Panc1 (cell line): Measurements from ENCODE around the gene DYNC2LI1. TPM values are rescaled to one million over a fixed set of nuclear protein-coding genes. Genes with fewer than 3 reads are reported as not detected.

Experiments
- ATAC-seq: fragments of 200-7000 bp; cut with Tn5 transposase; 2 replicates; pipeline ENCODE4 v1.9.1; 2020; ENCODE audit warnings: mild to moderate bottlenecking, moderate library complexity
- BruUV-seq: library from RNA; stranded (reverse); fragments of 400-500 nt; replicated peaks from 2 replicates; lab custom pipeline; 2021; lab: Mats Ljungman, UMichigan
- CTCF ChIA-PET: fragments of 300-600 bp; sonication (Branson Sonifier 250); formaldehyde crosslinking; loops from one replicate; lab custom pipeline; 2022; ENCODE audit warnings: antibody characterized with exemption; lab: Charles Lee
- POLR2A ChIA-PET: fragments of 300-600 bp; sonication (Branson Sonifier 250); formaldehyde crosslinking; loops from one replicate; lab custom pipeline; 2022; ENCODE audit warnings: antibody characterized with exemption; lab: Charles Lee
- DNase-seq: peaks from one replicate; pipeline ENCODE4 v3.0.0-alpha.2; 2010; ENCODE audit warnings: low read depth, low spot score
- H3K27ac ChIP-seq: 2 replicates; pipeline ENCODE4 v1.5.1; 2011; ENCODE audit warnings: mild to moderate bottlenecking, low read length, inconsistent platforms
- H3K27me3 ChIP-seq: fragments of 200-500 bp; sonication (Bioruptor generic); 2 replicates; pipeline ENCODE4 v1.6.0; 2014; ENCODE audit warnings: low read length, inconsistent platforms; ENCODE audit not compliant: control insufficient read depth, insufficient read depth
- H3K36me3 ChIP-seq: fragments of 200-500 bp; sonication (Bioruptor generic); 2 replicates; pipeline ENCODE4 v1.5.1; 2014; ENCODE audit warnings: inconsistent platforms, mild to moderate bottlenecking, low read length, moderate library complexity; ENCODE audit not compliant: control insufficient read depth, insufficient read depth
- H3K4me1 ChIP-seq: 2 replicates; pipeline ENCODE4 v1.5.1; 2011; ENCODE audit warnings: inconsistent platforms, mild to moderate bottlenecking, low read length, moderate library complexity; ENCODE audit not compliant: control insufficient read depth, insufficient read depth
- H3K4me3 ChIP-seq, 2 experiments: 2 replicates each; pipeline ENCODE4 v1.5.1; 2011 to 2012; ENCODE audit warnings: low read depth in 2 of 2, low read length in 2 of 2, mild to moderate bottlenecking in 2 of 2, inconsistent platforms in 1 of 2, moderate library complexity in 1 of 2
- H3K9me3 ChIP-seq: fragments of 200-500 bp; sonication (Bioruptor generic); 2 replicates; pipeline ENCODE4 v1.5.1; 2014; ENCODE audit warnings: low read depth, mild to moderate bottlenecking, inconsistent platforms, low read length, moderate library complexity; ENCODE audit not compliant: control insufficient read depth, insufficient read depth
- CTCF ChIP-seq: fragments of 450-650 bp; IDR thresholded peaks from 2 replicates; pipeline ENCODE4 v1.5.1; 2017; ENCODE audit warnings: mild to moderate bottlenecking
- POLR2AphosphoS5 ChIP-seq: IDR thresholded peaks from 2 replicates; pipeline ENCODE4 v1.6.1; 2012; ENCODE audit warnings: mild to moderate bottlenecking, low read depth, low read length, moderate library complexity
- SIN3A ChIP-seq: IDR thresholded peaks from 2 replicates; pipeline ENCODE4 v1.6.1; 2012; ENCODE audit warnings: low read depth, mild to moderate bottlenecking, low read length, moderate library complexity, borderline replicate concordance; ENCODE audit not compliant: insufficient read depth
- TCF7L2 ChIP-seq: IDR thresholded peaks from 2 replicates; pipeline ENCODE4 v1.6.1; 2011; ENCODE audit warnings: mild to moderate bottlenecking, low read depth, low read length, inconsistent platforms
- in situ Hi-C: cut with HindIII; loops from 2 replicates; pipeline ENCODE4 v1.10.0; 2016; ENCODE audit warnings: low sequenced_read_pairs, low pct_unique_long_range_greater_than_20kb
- intact Hi-C: fragments of 100-400 bp; cut with micrococcal nuclease; formaldehyde crosslinking; loops from one replicate; pipeline ENCODE4 v1.10.0; 2022; ENCODE audit not compliant: unreplicated experiment
- total RNA-seq: library from RNA; stranded (reverse); gene quantifications from one replicate; pipeline ENCODE4 v1.2.1, GENCODE V29; 2021; ENCODE audit not compliant: unreplicated experiment
- TF ChIP-seq, protein P1 (sequence below), 2 experiments: IDR thresholded peaks; 2 replicates each; pipeline ENCODE4 v1.6.1; 2011 to 2012; ENCODE audit warnings: low read depth in 2 of 2, control low read depth in 1 of 2, low read length in 1 of 2, mild to moderate bottlenecking in 1 of 2, moderate library complexity in 1 of 2; ENCODE audit not compliant: insufficient read depth in 1 of 2

DYNC2LI1 gene
- total RNA-seq, 1 experiment from 2014 or later: 8.5 TPM

DNA sequence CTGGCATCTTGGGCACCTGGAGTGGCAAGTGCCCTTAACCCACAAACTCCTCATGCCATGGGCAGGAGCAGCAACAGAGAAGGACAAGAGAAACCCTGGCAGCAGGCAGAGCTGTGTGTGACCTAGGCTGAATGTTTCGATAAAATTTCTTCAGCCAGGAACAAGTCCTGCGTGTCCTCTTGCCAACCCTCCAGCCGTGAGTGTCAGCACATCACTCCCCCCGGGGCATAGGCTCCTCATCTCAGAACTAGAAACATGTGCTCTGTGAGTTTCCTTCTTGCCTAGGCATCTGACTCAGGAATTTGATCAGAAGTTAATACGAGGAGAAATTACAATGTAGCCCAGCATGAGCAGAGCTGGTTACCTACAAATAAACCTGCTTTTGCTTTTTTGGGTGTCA is 67.1 kb downstream of the DYNC2LI1 start:
- H3K27me3 ChIP-seq: no peaks in the 10 kb centered on the region
- no peaks in the 10 kb centered on the region for H3K36me3 ChIP-seq
- intact Hi-C loops (no loop called here), in situ Hi-C loops (no loop called here)
- no peak overlapping the region for H3K4me3 ChIP-seq
- POLR2A ChIA-PET: no interaction called here
- no peak overlapping the region for H3K27ac ChIP-seq
- ATAC-seq: no peak
- no peaks in the 10 kb centered on the region for H3K4me1 ChIP-seq
- BruUV-seq: no TSS peak
- CTCF ChIA-PET: no interaction called here
- DNase-seq: no peak
- TF ChIP-seq, protein P1, sequence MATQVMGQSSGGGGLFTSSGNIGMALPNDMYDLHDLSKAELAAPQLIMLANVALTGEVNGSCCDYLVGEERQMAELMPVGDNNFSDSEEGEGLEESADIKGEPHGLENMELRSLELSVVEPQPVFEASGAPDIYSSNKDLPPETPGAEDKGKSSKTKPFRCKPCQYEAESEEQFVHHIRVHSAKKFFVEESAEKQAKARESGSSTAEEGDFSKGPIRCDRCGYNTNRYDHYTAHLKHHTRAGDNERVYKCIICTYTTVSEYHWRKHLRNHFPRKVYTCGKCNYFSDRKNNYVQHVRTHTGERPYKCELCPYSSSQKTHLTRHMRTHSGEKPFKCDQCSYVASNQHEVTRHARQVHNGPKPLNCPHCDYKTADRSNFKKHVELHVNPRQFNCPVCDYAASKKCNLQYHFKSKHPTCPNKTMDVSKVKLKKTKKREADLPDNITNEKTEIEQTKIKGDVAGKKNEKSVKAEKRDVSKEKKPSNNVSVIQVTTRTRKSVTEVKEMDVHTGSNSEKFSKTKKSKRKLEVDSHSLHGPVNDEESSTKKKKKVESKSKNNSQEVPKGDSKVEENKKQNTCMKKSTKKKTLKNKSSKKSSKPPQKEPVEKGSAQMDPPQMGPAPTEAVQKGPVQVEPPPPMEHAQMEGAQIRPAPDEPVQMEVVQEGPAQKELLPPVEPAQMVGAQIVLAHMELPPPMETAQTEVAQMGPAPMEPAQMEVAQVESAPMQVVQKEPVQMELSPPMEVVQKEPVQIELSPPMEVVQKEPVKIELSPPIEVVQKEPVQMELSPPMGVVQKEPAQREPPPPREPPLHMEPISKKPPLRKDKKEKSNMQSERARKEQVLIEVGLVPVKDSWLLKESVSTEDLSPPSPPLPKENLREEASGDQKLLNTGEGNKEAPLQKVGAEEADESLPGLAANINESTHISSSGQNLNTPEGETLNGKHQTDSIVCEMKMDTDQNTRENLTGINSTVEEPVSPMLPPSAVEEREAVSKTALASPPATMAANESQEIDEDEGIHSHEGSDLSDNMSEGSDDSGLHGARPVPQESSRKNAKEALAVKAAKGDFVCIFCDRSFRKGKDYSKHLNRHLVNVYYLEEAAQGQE (IDR thresholded peaks at IDR 0.05; ENCODE audit: insufficient read depth in 1 of 2, low read depth in 2 of 2, low read length in 1 of 2): no peak
- TF ChIP-seq POLR2AphosphoS5 (no peak), TCF7L2 (no peak), CTCF (no peak), SIN3A (no peak)
- no peaks in the 10 kb centered on the region for H3K9me3 ChIP-seq

DNA sequence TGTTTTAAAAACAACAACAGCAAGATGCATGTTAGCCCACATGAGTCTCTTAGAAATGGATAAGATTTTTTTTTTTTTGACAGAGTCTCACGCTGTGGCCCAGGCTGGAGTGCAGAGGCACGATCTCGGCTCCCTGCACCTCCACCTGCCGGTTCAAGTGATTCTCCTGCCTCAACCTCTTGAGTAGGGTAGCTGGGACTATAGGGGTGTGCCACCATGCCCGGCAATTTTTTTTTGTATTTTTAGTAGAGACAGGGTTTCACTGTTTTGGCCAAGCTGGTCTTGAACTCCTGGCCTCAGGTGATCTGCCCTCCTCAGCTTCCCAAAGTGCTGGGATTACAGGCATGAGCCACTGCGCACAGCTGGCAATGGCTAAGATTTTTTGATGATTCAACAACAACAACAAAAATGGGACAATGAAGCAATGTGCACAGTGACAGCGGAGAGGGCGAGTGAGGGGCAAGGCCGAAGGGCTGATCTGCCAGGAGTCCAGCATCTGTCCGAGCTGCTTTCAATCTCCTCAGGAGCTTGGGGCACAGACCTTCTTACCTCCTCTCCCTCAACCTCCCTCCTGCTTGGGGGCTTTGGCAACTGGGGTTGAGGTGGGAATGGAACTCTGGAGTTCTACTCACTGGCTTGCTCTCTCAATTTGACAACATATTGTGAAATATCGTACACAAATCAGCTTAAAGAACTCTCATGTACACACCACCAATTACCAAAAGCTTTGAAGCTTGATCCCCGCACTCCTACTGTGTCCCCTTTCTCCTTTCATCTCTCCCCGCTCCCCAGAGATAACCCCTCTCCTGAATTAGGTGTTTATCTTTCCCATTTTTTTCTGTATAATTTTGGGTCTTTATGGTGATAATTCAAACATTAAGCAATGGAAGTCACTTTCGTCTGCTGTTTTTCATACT is 68.4 kb downstream of the DYNC2LI1 start:
- DNase-seq (no peak), ATAC-seq (no peak)
- Histone ChIP-seq H3K4me1 (no peaks in the 10 kb centered on the region), H3K9me3 (no peaks in the 10 kb centered on the region), H3K4me3 (no peak overlapping the region), H3K27me3 (no peaks in the 10 kb centered on the region), H3K36me3 (no peaks in the 10 kb centered on the region), H3K27ac (no peak overlapping the region)
- intact Hi-C loops: no loop called here
- ChIA-PET CTCF (interaction anchor here (0.6 kb wide), 2 partner anchors 13 to 265 kb away, joined by 3 to 6 read pairs; no protein-coding TSS in a partner anchor), POLR2A (no interaction called here)
- no TSS peak for BruUV-seq
- in situ Hi-C loops: no loop called here
- no peak for TF ChIP-seq POLR2AphosphoS5
- no peak for TF ChIP-seq CTCF
- TF ChIP-seq, protein P1 (IDR thresholded peaks at IDR 0.05; ENCODE audit: insufficient read depth in 1 of 2, low read depth in 2 of 2, low read length in 1 of 2): no peak
- TF ChIP-seq TCF7L2: no peak
- TF ChIP-seq SIN3A: no peak
